Right ventricle myocardium superior (tissue), 1 donor: ENCODE measurements around the gene ADAMTS17. TPM values are rescaled to one million over a fixed set of nuclear protein-coding genes. Genes with fewer than 3 reads are reported as not detected.

Experiments used
- ATAC-seq: fragments of 200-7000 bp; cut with Tn5 transposase; one replicate; pipeline ENCODE4 v1.9.1; 2020; ENCODE audit warnings: mild to moderate bottlenecking; ENCODE audit not compliant: poor library complexity
- DNase-seq: peaks from one replicate; pipeline ENCODE4 v3.0.0-alpha.2; 2020
- intact Hi-C: fragments of 100-400 bp; cut with DNase I; formaldehyde crosslinking; loops from one replicate; pipeline ENCODE4 v1.11.2; 2022
- total RNA-seq: library from RNA; stranded (reverse); fragmentation: NEBNext Ultra II Directional; extraction: Animal tissue kit (Norgen Biotek cat#: 25700); gene quantifications from one replicate; pipeline ENCODE4 v1.2.1, GENCODE V29; 2021
- donor health status: DM: no; HTN: yes; CAD: no; lungs with severe emphysema.

ADAMTS17 gene
- total RNA-seq, 1 donor from 2014 or later: 1.7 TPM

GRCh38 chr15:100019601-100020000, 322.2 kb downstream of the ADAMTS17 start:
- DNase-seq: no peak
- intact Hi-C loops: no loop called here
- no peak for ATAC-seq

- DNase-seq: no peak
- intact Hi-C loops: no loop called here
- no peak for ATAC-seq
Observed at GRCh38 chr15:100018191-100018590, 323.6 kb downstream of the ADAMTS17 start.

DNA sequence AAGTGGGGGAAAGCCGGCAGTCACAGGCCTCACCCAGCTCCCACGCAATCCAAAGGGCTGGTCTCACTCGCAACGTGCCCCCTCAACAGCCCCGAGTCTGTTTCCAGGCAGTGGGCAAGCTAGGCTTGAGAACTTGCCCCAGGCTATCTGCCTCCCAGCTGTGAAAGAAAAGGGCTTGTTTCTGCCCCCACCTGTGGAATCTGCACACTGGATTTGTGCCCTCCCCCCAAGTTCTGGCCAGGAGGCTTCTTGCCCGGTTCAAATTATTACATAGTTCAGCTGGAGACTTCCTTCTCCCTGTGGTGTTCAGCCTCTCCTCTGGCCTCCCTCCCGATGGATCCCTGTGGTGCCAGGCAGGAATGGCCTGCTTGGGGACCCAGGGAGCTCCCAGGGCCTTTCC, 324.6 kb downstream of the ADAMTS17 start:
- ATAC-seq (no peak), DNase-seq (no peak)
- intact Hi-C loops: no loop called here

- ATAC-seq (no peak), DNase-seq (no peak)
- intact Hi-C loops: no loop called here
Observed at GRCh38 chr15:100016632-100017031, 325.1 kb downstream of the ADAMTS17 start.

DNA sequence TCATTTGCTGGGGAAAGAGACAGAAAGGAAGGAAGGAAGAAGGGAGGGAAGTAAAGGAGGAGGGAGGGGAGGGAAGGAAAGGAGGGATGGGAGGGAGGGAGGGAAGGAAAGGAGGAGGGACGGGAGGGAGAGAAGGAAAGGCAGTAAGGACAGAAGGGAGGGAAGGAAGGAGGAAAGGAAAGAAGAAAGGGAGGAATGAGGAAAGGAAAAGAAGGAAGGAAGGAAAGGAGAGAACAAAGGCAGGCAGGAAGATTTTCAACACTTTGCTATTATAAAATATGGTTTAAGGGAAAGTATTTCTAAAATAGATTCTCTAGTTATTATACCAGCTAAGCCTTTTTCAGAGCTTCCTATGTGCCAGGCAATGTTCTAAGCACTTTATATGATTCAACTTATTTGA, 330.5 kb downstream of the ADAMTS17 start:
- intact Hi-C loops: no loop called here
- no peak for ATAC-seq
- DNase-seq: no peak

GRCh38 chr15:100009372-100009771, 332.4 kb downstream of the ADAMTS17 start:
- DNase-seq (no peak), ATAC-seq (no peak)
- intact Hi-C loops: no loop called here

- intact Hi-C loops: no loop called here
Observed at GRCh38 chr15:100008258-100008657, 333.5 kb downstream of the ADAMTS17 start.

DNA sequence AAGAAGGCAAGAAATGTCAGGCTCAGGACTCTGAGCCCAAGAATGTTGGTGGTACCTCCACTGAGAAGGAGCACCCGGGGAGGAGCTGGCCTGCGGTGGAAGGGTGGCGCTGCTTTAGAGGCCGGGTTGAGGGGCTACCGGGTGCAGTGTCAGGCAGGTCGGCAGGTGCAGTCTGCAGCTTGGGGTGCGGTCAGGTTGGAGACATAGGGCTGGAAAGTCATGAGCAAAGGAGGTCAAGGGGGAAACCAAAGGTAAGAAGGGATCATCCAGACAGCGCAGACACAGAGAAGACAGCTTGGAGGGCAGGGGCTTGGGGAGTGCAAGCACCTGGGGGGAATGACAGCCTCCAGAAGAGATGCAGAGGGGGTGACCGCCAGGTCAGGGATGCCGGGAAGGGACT, 334.2 kb downstream of the ADAMTS17 start:
- DNase-seq: no peak
- ATAC-seq: no peak
- intact Hi-C loops: no loop called here

More at GRCh38 chr15:100008258-100008657, 333.5 kb downstream of the ADAMTS17 start:
- ATAC-seq (no peak), DNase-seq (no peak)

- DNase-seq (no peak), ATAC-seq (no peak)
- intact Hi-C loops: no loop called here
Observed at GRCh38 chr15:100005715-100006114, 336.1 kb downstream of the ADAMTS17 start.

DNA sequence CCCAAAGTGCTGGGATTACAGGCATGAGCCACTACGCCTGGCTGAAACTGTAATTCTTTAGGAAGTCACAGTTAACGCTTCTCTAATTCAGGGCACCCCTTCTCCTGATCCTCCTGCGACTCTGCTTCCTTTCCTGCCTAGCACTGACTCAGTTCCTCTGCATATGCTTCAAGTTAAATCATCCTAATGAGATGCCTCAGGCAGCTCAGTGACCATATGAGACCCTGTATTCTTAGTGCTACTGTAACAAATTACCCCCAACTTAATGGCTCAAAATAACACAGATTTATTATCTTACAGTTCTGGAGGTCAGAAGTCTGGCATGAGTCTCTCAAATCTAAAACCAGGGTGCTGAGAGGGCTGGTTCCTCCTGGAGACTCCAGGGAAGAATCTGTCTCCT, 336.8 kb downstream of the ADAMTS17 start:
- no peak for DNase-seq
- no peak for ATAC-seq

DNA sequence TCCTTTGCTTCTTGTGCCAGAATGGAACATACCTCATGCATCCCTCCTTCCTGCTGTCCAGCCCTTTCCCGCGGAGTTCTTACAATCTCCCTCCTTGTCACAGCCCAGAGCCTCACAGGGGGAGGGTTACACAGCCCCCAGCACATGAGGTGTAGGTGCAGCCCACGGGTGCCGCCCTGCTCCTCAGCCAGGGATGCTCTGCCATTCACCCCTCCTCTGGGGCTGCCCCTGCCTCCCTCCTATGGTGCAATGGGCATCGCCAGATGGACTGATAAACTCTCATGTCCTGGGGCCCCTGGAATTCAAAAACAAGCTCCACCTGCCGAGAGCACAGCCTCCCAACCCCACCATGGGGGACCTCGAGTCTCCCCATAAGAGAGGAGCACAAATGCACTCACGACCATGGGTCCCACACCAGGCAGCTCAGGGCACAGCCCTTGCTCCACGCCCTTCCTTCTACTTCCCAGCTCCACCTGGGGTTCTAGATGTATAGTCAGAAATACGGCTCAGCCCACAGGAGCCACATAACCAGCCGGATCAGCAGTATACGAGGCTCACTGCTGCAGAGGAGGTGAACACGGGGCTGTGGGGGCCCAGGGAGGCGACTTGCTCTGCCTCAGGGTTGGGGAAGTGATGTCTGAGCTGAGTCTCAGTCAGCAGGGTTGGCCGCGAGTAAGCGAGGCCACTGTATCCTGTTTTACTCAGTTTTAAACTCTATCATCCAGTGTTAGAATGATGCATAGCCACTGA, 338.8 kb downstream of the ADAMTS17 start:
- intact Hi-C loops: no loop called here
- DNase-seq: no peak
- no peak for ATAC-seq

More for the DNA sequence above, 336.8 kb downstream of the ADAMTS17 start:
- intact Hi-C loops: no loop called here

DNA sequence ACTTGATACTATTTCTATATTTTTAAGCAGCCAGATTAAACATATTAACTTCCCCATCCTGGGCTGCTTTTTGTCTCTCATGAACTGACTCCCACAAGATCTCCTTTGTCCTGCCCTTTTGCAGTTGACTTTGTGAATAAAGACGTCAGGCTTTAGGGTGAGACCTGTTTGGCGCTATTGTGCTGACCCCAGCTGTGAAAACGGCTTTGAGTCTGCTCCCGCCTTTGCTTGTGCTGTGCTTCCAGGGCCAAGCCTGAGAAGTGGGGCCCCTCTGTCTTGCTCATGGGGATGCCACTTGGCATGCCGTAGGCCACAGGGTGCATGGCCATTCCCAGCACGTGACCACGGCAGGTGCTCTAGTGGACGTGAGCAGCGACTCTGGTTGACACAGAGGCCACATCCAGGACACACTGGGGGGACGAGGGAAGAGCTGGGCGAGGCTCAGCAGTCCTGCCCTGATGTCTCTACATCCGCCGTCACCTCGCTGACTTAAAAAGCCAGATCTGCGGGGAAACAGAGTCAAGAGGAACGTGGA, 339.6 kb downstream of the ADAMTS17 start:
- DNase-seq (no peak), ATAC-seq (no peak)
- intact Hi-C loops: no loop called here

GRCh38 chr15:100001405-100001804, 340.4 kb downstream of the ADAMTS17 start:
- ATAC-seq (no peak), DNase-seq (no peak)
- intact Hi-C loops: no loop called here

GRCh38 chr15:99999282-100000070, 342.3 kb downstream of the ADAMTS17 start:
- DNase-seq (no peak), ATAC-seq (no peak)

GRCh38 chr15:99998661-99999101, 343.1 kb downstream of the ADAMTS17 start:
- ATAC-seq (no peak), DNase-seq (no peak)
- intact Hi-C loops: no loop called here

More at GRCh38 chr15:99999282-100000070, 342.3 kb downstream of the ADAMTS17 start:
- intact Hi-C loops: no loop called here

- ATAC-seq (no peak), DNase-seq (no peak)
- intact Hi-C loops: no loop called here
Observed at GRCh38 chr15:99997112-99997651, 344.6 kb downstream of the ADAMTS17 start.

- intact Hi-C loops: no loop called here
- DNase-seq (no peak), ATAC-seq (no peak)
Observed at GRCh38 chr15:99996660-99997059, 345.1 kb downstream of the ADAMTS17 start.

DNA sequence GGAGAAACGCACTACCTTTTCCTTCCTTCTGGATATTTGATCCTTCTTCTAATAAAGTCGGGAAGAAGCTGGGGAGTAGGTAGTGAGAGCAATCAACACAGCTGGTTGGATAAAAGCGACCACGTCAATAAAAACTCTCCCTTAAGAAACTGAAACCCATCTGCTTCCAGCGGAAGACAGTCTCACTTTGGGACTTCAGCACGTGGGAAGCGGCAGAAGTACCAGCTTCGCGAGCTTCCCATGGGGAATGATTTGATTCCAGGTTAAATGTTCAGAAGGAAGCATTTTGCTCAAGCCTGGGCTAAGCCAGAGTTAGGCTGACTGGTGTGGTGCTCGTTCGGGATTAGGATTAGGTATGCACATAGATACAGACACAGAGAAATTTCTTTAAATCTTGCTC, 346.2 kb downstream of the ADAMTS17 start:
- ATAC-seq: no peak
- DNase-seq: no peak
- intact Hi-C loops: no loop called here

GRCh38 chr15:99994849-99995248, 346.9 kb downstream of the ADAMTS17 start:
- intact Hi-C loops: no loop called here
- DNase-seq (no peak), ATAC-seq (no peak)
